NCI-H510A (cell line): ENCODE measurements around the gene ABCA8.
"Not testable (repeated sequence)": the region's sequence is repeated elsewhere in the genome, so short reads cannot be mapped to it uniquely, and the experiment has no call there.

Source experiments
- DNase-seq: peaks from one replicate; lab custom pipeline; 2025; lab: John Stamatoyannopoulos, UW

Gene ABCA8

DNA sequence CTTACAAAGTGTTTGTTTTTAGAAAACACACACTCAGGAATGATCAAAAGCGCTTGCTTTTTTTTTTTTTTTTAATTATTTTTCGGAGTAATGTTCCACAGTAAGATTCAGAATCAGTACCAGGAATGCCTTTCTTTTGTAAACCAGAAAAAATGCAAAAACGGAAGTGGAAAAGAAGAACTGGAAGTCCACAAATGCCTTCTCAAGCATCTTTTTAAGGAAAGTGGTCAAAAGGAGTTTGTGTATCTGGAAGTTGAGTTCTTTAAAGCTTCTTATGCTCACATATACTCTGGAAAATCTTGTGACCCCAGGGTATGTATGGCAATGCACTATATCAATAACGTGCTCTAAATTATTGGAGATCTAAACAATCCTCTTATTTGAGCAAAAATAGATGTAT lies 126.0 kb downstream of the ABCA8 start:
- no peak for DNase-seq

DNA sequence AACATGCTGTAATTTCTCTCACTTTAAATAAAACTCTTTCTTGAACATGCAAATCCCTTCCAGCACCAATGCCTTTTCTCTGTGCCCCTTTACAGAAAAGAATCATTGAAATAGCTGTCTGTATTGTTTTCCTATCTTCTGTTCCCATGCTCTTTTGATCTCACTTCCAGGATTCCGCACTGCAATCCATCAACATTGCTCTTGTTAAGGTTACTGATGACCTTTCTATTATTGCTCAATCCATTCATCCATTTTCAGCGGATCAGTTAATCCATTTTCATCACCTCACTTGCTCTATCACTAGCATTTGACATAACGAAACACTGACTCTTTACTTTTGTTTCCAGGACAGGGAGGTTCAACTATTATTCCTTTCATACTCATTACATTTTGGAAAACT lies 130.5 kb downstream of the ABCA8 start:
- DNase-seq: no peak

DNA sequence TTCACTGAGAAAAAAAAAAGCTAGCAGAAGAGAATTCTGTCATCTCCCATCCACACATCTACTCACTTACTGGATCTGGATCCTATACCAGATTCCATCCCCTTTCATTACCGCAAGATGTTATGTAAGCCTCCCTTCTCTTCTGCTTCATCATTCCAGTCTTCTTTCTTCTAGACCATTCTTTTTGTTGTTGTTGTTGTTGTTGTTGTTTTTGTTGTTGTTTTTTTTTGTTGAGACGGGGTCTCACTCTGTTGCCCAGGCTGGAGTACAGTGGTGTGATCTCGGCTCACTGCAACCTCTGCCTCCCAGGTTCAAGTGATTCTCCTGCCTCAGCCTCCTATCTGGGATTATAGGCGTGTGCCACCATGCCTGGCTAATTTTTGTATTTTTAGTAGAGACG lies 131.0 kb downstream of the ABCA8 start:
- DNase-seq: not testable (repeated sequence)

DNA sequence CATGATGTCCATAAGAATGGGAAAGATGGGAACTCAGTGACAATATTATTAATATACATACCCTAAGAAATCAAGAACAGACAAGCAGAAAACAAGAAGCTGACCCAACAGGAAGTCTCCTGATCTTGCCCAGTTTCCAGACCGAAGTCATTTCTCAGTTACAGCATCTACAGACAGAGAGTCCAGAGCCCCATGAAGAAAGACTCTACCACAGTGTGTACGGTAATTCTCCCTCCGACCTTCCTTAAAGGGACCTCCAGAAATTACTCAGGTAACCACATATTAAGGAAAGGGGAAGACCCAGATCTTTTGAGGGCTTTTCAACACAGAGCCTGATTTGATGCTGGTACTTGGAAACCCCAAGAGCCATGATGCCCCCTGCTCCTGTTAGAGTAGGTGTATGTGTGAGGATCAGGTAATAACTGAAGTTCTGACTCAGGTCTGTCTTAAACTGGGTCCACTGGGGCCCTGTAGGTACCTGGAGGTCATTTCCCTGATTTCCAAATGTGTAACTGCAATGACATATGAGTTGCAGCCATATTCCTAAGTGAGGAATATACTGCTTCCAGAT lies 132.4 kb downstream of the ABCA8 start:
- no peak for DNase-seq

DNA sequence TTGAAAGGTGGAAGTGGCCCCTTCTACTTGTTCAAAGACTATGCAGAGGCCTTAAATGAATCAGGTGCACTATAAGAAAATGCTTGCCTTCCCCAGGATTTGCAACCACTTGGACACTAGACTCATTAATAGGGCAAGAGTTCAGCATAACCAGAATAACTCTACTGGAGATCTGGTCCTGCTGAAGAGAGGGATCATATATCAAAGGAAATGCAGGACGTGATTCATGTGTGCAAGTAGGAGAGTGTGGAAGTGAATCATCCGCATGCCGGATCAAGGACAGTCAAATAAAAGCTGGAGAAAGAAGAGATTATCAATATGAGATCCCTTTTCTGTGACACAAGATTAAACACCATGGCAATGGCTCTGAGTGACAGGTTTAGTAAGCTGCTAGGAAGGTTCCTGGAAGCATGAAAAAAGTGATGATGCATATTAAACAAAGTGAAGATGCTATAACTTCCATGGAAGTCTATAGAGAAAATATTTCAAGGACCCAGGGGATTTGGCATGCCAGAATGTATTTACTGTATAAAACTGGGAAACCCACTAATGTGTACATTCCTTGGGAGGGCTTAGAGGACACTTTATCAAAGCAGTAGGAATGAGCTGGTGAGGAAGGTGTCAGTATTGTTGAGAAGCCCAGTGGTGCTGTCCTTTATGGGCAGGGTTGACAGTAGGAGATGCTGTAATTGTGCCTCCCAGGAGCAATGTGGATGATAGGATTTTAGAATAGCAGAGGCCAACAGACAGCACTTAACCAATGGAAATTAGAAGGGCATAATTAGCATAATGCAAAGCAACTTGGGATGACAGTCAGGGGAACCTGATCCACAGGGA lies 133.1 kb downstream of the ABCA8 start:
- peak; percentile 56 for DNase-seq

DNA sequence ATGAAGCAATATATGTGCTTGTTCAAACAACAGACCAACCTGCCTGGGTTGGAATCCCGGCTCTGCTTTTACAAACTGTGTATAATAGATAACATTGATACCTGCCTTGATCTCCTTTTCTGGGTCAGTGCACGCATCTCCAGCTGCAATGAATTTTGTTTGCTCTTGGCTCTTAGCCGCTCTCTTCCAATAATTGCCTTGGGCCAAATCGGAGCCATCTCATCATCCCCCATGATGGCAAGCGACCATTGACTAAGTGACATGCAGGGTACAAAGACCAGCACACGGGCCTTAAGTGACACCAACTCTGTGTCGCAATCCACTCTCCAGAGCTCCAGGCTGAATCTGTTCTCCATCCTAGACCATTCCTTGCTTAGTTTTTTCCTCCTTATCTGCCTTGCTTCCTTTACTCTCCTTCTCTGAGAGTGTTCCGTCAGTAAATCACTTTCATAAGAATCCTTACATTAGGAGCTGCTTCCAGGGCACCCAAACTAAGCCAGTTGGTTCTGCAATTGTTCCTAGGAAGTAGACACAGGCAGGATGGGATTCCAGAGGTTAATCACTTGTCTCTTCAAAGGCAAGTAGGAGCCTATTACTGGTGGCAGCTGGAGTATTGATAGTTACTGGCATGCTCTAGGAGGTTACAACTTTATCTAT lies 134.2 kb downstream of the ABCA8 start:
- DNase-seq: no peak

DNA sequence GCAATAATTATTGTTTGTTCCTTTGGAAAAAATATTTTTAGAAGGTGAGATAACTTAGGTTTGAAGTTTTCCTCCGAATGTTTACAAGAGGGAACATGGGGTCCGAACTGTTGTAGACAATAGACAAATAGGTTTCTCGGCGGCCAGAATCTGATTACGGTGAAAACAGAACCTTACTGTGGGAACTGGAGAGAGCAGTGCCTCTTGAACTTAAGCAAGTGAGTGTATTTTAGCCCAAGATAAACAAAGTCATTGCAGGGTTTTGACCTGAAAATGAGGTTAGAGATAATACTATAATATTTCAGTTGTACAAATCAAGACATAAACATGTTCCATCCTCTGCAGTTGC lies 134.7 kb downstream of the ABCA8 start:
- no peak for DNase-seq

DNA sequence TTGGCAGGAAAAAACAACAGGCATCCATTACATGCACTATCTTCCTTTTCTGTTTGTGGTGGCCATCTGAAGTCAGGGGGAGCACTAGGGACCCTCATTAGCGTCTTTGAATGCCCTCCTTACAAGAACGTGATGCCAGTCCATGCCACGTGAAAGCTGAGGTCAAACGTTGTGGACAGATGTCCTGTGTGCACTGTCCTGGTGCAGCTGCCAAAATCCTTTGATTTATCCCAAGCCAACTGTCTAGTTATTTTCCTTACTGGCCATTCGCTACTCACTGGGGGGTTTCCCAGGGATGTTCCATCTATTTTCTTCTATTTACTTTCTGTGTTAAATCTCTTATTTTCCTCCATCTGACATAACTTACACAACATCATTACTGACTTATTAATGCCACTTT lies 135.7 kb downstream of the ABCA8 start:
- DNase-seq: no peak
